ENCODE measurements around the gene RAB9A.

- no peak for TF ChIP-seq POLR2A (IDR thresholded peaks at IDR 0.05; ENCODE audit: low read depth)
- TF ChIP-seq EP300 (IDR thresholded peaks at IDR 0.05): no peak
Observed at GRCh38 chrX:13651150-13651549, 37.8 kb upstream of the RAB9A start.
